ENCODE measurements around the gene NFE2L1.
A peak's percentile ranks its signal among the peaks of the same experiment; 100 is the strongest.

Gene NFE2L1

DNA sequence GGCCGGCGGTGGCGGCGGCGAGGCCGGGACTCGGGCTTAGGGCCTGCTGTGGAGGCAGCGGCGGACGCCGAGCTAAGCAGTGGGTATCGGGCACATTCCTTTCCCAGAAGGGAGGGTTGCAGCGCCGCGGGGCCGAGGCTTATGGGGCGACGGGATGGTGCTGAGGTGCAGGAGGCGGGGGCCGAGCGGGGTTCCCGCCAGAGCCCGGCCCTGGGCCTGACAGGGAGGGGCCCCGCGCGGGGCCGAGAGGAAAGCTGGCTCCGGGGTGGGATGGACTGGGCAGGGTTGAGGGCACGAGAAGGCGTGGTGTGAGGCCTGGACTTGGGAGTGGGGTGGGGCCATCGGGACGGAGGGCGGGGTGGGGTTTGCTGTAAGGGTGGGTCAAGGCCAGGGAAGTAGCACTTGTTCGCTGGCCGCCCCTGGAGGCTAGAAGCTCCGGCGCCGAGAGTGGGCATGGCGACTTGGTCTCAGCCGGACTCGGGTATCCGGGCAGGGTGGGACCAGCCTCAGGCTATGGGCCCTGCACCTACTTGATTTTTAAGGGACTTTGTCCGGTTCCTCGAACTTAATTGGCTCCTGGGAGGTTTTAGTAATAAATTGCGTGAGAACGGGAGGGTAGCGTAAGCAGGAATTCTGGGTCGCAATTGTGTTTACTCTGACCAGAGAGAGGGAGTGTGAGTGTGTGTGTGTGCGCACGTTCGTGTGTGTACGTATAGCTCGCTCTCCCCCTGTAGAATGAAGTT, 396 bp downstream of the NFE2L1 start:
- TF ChIP-seq, protein P1, sequence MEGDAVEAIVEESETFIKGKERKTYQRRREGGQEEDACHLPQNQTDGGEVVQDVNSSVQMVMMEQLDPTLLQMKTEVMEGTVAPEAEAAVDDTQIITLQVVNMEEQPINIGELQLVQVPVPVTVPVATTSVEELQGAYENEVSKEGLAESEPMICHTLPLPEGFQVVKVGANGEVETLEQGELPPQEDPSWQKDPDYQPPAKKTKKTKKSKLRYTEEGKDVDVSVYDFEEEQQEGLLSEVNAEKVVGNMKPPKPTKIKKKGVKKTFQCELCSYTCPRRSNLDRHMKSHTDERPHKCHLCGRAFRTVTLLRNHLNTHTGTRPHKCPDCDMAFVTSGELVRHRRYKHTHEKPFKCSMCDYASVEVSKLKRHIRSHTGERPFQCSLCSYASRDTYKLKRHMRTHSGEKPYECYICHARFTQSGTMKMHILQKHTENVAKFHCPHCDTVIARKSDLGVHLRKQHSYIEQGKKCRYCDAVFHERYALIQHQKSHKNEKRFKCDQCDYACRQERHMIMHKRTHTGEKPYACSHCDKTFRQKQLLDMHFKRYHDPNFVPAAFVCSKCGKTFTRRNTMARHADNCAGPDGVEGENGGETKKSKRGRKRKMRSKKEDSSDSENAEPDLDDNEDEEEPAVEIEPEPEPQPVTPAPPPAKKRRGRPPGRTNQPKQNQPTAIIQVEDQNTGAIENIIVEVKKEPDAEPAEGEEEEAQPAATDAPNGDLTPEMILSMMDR (IDR thresholded peaks at IDR 0.05) = peak in 1 of 2 experiments; percentile 13
- peak; percentile 94 to 97 for DNase-seq
- Histone ChIP-seq H3K9me3 (no peaks in the 10 kb centered on the region), H3K27ac (peak overlapping the region; percentile 94 to 95), H3K36me3 (peaks cover 0 to 17% (median 8%) of the 10 kb centered on the region in 3 donors), H3K4me3 (peak overlapping the region; percentile 78 to 87), H3K4me1 (peaks cover 15 to 65% (median 51%) of the 10 kb centered on the region in 4 donors), H3K27me3 (no peaks in the 10 kb centered on the region)
- intact Hi-C loops (cut with DNase I; ENCODE audit: low total_unique reads) = no loop called here

GRCh38 chr17:48051283-48051682, 3.1 kb downstream of the NFE2L1 start:
- no peak for DNase-seq
- Histone ChIP-seq H3K27ac (peak overlapping the region; percentile 94 to 95), H3K27me3 (no peaks in the 10 kb centered on the region), H3K4me3 (peak overlapping the region; percentile 78 to 87), H3K36me3 (peaks cover 10 to 34% (median 13%) of the 10 kb centered on the region in 3 donors), H3K9me3 (no peaks in the 10 kb centered on the region), H3K4me1 (peaks cover 15 to 79% (median 71%) of the 10 kb centered on the region in 4 donors)
- intact Hi-C loops (cut with DNase I; ENCODE audit: low total_unique reads) = no loop called here
- TF ChIP-seq, protein P1 (IDR thresholded peaks at IDR 0.05) = no peak

- H3K27ac ChIP-seq = peak overlapping the region; percentile 94 to 95
- H3K4me3 ChIP-seq = peak overlapping the region; percentile 78 to 87
- no peaks in the 10 kb centered on the region for H3K27me3 ChIP-seq
- intact Hi-C loops (cut with DNase I; ENCODE audit: low total_unique reads) = no loop called here
- H3K36me3 ChIP-seq = peaks cover 16 to 40% (median 19%) of the 10 kb centered on the region in 3 donors
- H3K4me1 ChIP-seq = peaks cover 15 to 72% (median 66%) of the 10 kb centered on the region in 4 donors
- no peaks in the 10 kb centered on the region for H3K9me3 ChIP-seq
- TF ChIP-seq, protein P1 (IDR thresholded peaks at IDR 0.05) = peak in 1 of 2 experiments; percentile 9
- peak; percentile 81 to 85 for DNase-seq
Measured at GRCh38 chr17:48051706-48052486, 3.7 kb downstream of the NFE2L1 start.

GRCh38 chr17:48052956-48053757, 5.0 kb downstream of the NFE2L1 start:
- peak; percentile 88 to 93 for DNase-seq
- intact Hi-C loops (cut with DNase I; ENCODE audit: low total_unique reads) = no loop called here
- Histone ChIP-seq H3K27me3 (no peaks in the 10 kb centered on the region), H3K4me3 (peak overlapping the region; percentile 78 to 87), H3K9me3 (no peaks in the 10 kb centered on the region), H3K27ac (peak overlapping the region; percentile 94 to 95), H3K4me1 (peaks cover 15 to 69% (median 64%) of the 10 kb centered on the region in 4 donors), H3K36me3 (peaks cover 29 to 53% (median 32%) of the 10 kb centered on the region in 3 donors)
- TF ChIP-seq, protein P1 (IDR thresholded peaks at IDR 0.05) = no peak

GRCh38 chr17:48053758-48054237, 5.6 kb downstream of the NFE2L1 start:
- H3K36me3 ChIP-seq = peaks cover 36 to 59% (median 38%) of the 10 kb centered on the region in 3 donors
- TF ChIP-seq, protein P1 (IDR thresholded peaks at IDR 0.05) = no peak
- no peak for DNase-seq
- H3K27me3 ChIP-seq = no peaks in the 10 kb centered on the region
- no peaks in the 10 kb centered on the region for H3K9me3 ChIP-seq
- peaks cover 15 to 69% (median 64%) of the 10 kb centered on the region in 4 donors for H3K4me1 ChIP-seq
- peak overlapping the region; percentile 94 to 95 for H3K27ac ChIP-seq
- H3K4me3 ChIP-seq = peak overlapping the region; percentile 78 to 87
- intact Hi-C loops (cut with DNase I; ENCODE audit: low total_unique reads) = no loop called here

Data from tibial artery (tissue), 4 donors.